AG09319 (cell line): ENCODE measurements around the gene TOMM20.
"Not testable (repeated sequence)": the region's sequence is repeated elsewhere in the genome, so short reads cannot be mapped to it uniquely, and the experiment has no call there.

Experiments
- DNase-seq: peaks from one replicate; pipeline ENCODE4 v3.0.0-alpha.2; 2010; ENCODE audit warnings: low read depth; ENCODE audit errors: extremely low read depth
- TF ChIP-seq, protein P1 (sequence below): IDR thresholded peaks from 2 replicates; pipeline ENCODE4 v1.5.1; 2011; ENCODE audit warnings: low read depth, mild to moderate bottlenecking, inconsistent platforms, low read length, moderate library complexity

The TOMM20 gene

GRCh38 chr1:235102259-235102582, 26.4 kb downstream of the TOMM20 start:
- DNase-seq = no peak
- TF ChIP-seq, protein P1, sequence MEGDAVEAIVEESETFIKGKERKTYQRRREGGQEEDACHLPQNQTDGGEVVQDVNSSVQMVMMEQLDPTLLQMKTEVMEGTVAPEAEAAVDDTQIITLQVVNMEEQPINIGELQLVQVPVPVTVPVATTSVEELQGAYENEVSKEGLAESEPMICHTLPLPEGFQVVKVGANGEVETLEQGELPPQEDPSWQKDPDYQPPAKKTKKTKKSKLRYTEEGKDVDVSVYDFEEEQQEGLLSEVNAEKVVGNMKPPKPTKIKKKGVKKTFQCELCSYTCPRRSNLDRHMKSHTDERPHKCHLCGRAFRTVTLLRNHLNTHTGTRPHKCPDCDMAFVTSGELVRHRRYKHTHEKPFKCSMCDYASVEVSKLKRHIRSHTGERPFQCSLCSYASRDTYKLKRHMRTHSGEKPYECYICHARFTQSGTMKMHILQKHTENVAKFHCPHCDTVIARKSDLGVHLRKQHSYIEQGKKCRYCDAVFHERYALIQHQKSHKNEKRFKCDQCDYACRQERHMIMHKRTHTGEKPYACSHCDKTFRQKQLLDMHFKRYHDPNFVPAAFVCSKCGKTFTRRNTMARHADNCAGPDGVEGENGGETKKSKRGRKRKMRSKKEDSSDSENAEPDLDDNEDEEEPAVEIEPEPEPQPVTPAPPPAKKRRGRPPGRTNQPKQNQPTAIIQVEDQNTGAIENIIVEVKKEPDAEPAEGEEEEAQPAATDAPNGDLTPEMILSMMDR = no peak

GRCh38 chr1:235101558-235102258, 26.9 kb downstream of the TOMM20 start:
- TF ChIP-seq, protein P1 = no peak
- DNase-seq = no peak

DNA sequence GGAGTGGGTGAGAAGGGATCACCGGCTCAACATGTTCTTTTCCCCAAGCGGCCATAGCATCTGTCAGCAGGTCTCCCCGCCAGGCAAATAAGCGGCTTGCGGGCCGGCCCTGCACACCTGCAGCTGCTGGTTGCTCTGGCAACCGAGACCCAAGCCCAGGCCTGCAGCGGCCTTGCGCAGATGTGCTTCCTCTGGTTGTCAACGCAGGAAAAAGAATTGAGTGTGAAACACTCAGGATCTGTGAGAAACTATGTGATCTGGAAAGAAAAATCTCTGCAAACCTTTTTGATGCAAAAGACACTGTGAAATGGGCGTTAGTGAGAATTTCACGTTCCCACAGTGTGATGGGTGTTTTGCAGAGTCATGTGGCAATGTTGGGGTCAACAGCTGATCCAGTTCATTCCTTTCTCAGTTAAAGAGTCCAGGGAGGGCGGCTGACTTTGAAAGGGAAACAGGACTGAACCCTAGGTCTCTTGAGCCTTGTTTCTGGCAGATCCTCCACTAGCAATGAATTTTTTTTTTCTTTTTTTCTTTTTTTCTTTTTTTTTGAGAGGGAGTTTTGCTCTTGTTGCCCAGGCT, 28.4 kb downstream of the TOMM20 start:
- TF ChIP-seq, protein P1 = no peak
- no peak for DNase-seq

DNA sequence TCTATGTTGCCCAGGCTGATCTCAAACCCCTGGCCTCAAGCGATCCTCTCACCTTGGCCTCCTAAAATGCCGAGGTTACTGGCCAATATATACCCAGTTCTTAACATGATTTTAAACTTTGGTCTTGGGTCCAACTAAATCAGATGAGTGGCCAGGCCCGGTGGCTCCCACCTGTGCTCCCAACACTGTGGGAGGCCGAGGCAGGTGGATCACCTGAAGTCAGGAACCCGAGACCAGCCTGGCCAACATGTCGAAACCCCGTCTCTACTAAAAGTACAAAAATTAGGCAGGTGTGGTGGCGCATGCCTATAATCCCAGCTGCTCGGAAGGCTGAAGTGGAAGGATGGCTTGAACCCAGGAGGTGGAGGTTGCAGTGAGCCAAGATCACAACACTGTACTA, 29.6 kb downstream of the TOMM20 start:
- DNase-seq = no peak
- TF ChIP-seq, protein P1 = no peak

- TF ChIP-seq, protein P1 = no peak
- DNase-seq = no peak
Measured at GRCh38 chr1:235098547-235098946, 30.1 kb downstream of the TOMM20 start.

DNA sequence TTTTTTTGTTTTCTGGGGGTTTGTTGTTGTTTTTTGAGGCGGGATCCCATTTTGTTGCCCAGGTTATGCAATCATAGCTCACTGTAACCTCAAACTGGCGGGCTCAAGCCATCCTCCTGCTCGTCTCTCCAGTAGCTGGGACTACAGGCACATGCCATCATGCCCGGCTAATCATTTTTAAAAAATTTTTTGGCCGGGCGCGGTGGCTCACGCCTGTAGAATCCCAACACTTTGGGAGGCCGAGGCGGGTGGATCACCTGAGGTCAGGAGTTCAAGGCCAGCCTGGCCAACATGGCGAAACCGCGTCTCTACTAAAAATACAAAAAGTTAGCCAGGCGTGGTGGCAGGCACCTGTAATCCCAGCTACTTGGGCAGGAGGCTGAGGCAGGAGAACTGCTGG, 31.1 kb downstream of the TOMM20 start:
- not testable (repeated sequence) for DNase-seq

DNA sequence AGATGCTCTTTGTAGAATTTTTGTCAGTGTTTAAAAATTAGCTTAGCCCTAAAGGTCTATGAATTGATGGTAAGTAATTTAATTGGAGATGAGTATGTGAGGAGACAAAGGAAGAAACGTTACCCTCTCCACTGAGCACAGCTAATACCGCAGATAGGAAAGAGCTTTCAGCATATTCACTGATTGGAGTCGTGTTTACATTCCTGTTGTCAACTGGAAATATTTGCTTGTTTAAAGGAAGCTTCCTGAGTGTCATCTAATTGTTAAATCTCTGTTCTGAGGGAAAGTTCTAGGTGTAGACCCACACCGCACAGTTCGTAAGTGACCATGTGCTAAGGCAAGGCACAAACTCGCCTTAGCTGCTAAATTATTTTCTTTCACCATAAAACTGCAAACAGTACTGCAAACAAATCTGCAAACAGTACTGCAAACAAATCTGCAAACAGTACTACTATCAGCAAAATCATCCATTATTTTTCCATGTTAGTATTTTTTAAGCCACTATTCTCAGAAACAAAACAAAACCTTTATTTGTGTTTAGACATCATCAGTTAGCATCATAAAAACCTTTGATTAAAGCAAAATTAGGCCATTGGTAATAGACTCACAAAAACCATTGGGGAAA, 32.6 kb downstream of the TOMM20 start:
- TF ChIP-seq, protein P1 = no peak
- DNase-seq = no peak
